ENCODE data around the gene CRTC2.

CRTC2 gene

GRCh38 chr1:153937331-153937730 is 21.1 kb downstream of the CRTC2 start:
- no peak for DNase-seq (ENCODE audit: low spot score)
- TF ChIP-seq CTCF (IDR thresholded peaks at IDR 0.05; ENCODE audit: extremely low read depth, missing control alignments): no peak

- TF ChIP-seq CTCF (IDR thresholded peaks at IDR 0.05; ENCODE audit: extremely low read depth, missing control alignments): no peak
- no peak for DNase-seq (ENCODE audit: low spot score)
Measured at GRCh38 chr1:153936011-153936802, 22.2 kb downstream of the CRTC2 start.

GRCh38 chr1:153934746-153935145 is 23.7 kb downstream of the CRTC2 start:
- no peak for TF ChIP-seq CTCF (IDR thresholded peaks at IDR 0.05; ENCODE audit: extremely low read depth, missing control alignments)
- no peak for DNase-seq (ENCODE audit: low spot score)

GRCh38 chr1:153933955-153934354 is 24.5 kb downstream of the CRTC2 start:
- no peak for TF ChIP-seq CTCF (IDR thresholded peaks at IDR 0.05; ENCODE audit: extremely low read depth, missing control alignments)
- DNase-seq (ENCODE audit: low spot score): no peak

- no peak for DNase-seq (ENCODE audit: low spot score)
- TF ChIP-seq CTCF (IDR thresholded peaks at IDR 0.05; ENCODE audit: extremely low read depth, missing control alignments): no peak
Measured at GRCh38 chr1:153933430-153933829, 25.0 kb downstream of the CRTC2 start.

- TF ChIP-seq CTCF (IDR thresholded peaks at IDR 0.05; ENCODE audit: extremely low read depth, missing control alignments): no peak
- DNase-seq (ENCODE audit: low spot score): no peak
Measured at GRCh38 chr1:153932156-153933131, 26.0 kb downstream of the CRTC2 start.
